GM12864 (cell line): Measurements from ENCODE around the gene ZNF605.
"Not testable (repeated sequence)": the region's sequence is repeated elsewhere in the genome, so short reads cannot be mapped to it uniquely, and the experiment has no call there.

Experiments used
- DNase-seq: peaks from one replicate; pipeline ENCODE4 v3.0.0-alpha.2; 2011; ENCODE audit warnings: low read depth
- H3K4me3 ChIP-seq: 2 replicates; pipeline ENCODE4 v1.5.1; 2011; ENCODE audit warnings: mild to moderate bottlenecking, low read depth, low read length, control low read depth
- TF ChIP-seq, protein P1 (sequence below): IDR thresholded peaks from 2 replicates; pipeline ENCODE4 v1.5.1; 2011; ENCODE audit warnings: low read depth, mild to moderate bottlenecking, moderate library complexity, low read length, control low read depth, inconsistent platforms; ENCODE audit errors: missing control alignments

The ZNF605 gene

DNA sequence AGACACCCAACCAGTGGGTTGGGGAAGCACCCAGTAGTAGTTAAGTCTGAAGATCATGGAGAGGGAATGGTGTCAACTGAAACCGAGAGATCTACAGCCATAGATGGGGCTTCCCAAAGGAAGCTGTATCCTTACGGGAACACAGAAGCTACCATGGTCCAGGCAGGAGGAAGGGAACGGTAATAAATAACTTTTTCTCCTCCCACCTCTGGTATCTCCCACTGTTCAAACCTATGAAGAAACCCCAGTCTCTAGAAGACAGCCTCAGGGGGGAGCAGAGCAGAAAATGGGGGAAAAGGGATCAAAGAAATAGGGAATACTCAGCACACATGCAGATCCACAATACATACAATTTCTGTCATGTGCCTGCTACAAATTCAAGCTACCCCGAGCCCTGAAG, 33.4 kb downstream of the ZNF605 start:
- H3K4me3 ChIP-seq: no peak overlapping the region
- TF ChIP-seq, protein P1, sequence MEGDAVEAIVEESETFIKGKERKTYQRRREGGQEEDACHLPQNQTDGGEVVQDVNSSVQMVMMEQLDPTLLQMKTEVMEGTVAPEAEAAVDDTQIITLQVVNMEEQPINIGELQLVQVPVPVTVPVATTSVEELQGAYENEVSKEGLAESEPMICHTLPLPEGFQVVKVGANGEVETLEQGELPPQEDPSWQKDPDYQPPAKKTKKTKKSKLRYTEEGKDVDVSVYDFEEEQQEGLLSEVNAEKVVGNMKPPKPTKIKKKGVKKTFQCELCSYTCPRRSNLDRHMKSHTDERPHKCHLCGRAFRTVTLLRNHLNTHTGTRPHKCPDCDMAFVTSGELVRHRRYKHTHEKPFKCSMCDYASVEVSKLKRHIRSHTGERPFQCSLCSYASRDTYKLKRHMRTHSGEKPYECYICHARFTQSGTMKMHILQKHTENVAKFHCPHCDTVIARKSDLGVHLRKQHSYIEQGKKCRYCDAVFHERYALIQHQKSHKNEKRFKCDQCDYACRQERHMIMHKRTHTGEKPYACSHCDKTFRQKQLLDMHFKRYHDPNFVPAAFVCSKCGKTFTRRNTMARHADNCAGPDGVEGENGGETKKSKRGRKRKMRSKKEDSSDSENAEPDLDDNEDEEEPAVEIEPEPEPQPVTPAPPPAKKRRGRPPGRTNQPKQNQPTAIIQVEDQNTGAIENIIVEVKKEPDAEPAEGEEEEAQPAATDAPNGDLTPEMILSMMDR: no peak
- DNase-seq: no peak

DNA sequence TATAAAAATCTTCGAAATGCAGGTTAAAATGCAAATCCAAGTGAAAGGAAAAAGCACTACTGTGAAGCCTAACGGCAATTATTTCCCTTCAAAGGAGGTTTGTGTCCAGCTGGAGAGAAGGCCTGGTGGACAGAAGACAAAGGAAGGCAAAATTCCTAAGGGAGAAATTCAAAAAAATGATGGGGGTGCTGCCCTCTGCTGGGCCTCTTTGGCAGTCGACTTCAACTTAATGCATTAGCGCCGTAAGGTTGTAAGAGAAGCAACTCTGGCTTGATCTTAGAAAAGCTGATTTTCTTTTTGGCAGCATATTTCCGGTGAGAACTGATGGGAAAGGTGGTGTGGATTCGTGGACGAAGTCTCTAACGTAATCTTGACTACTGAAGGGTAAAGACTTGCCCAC, 34.4 kb downstream of the ZNF605 start:
- H3K4me3 ChIP-seq: no peak overlapping the region
- TF ChIP-seq, protein P1: peak; percentile 11
- DNase-seq: no peak

DNA sequence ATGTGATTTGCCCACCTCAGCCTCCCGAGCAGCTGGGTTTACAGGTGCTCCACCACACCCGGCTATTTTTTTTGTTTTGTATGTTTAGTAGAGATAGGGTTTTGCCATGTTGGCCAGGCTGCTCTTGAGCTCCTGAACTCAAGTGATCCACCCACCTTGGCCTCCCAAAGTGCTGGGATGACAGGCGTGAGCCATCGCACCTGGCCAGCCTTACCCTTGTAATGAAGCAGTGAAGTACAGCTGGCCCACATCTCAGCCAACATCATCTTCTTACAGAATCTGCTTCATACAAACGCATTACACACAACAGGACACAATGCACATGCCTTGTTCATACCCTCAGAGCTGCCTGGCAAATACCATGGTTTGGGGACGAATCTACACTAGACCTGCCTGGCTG, 37.4 kb downstream of the ZNF605 start:
- DNase-seq: no peak
- no peak overlapping the region for H3K4me3 ChIP-seq
- TF ChIP-seq, protein P1: no peak

DNA sequence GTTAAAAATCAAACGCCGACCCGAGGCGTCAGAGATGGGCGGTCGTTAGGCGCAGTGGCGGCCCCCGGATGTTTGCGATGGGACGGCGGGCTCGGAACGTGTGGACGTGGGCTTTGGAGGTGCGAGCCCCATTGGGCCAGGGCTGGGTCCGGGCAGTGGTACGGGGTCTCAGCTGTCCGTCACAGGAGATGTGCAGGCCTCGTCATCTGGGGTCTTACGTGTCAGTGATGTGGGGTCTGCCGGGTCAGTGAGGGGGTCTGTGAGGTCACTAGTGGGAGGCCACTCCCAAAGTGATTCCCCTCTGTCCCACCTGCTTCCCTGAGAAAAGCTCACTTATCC, 47.1 kb downstream of the ZNF605 start:
- TF ChIP-seq, protein P1: no peak
- H3K4me3 ChIP-seq: peak overlapping the region; percentile 72
- DNase-seq: no peak

DNA sequence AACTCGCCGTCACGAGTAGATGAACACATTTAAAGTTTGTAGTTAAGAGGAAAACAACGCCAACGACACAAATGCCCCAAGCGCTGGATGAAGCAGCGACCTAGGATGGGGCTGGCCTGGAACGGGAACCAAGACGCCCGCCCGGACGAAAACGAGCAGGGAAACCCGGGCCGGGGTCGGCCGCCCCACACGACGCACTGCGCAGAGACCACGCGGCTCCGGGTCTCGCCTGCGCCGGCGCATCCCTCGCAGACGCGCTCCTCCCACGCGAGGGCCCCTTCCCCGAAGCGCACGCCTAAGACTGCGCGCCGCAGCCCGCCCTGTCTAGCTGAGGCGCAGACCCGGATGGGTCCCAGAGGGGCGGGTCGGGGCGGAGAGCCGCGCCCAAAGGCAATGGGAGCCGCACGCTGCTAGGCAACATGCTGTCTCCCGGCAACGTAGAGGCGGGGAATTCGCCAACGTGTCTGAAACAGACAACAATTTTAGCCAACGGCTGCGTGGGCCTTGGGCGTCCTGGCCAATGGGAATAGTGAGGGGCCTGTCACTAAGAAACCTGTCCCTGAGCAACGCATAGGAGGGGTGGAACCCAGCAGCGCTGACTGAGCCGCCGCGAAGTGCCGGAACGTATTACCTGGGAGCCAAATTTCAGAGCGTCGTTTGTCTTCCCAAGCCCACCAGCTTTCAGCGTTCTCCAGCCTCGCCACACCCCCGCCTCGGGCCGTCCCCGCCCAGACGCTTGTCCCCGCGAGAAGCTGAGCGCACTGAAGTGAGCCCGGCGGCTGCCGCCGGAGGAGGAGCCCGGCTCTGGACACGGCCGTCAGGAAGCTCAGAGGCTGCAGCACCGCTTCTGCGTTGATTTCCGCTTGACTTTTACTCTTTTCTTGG, 47.7 kb downstream of the ZNF605 start:
- TF ChIP-seq, protein P1: no peak
- peak; percentile 96 for DNase-seq
- peak overlapping the region; percentile 72 for H3K4me3 ChIP-seq

DNA sequence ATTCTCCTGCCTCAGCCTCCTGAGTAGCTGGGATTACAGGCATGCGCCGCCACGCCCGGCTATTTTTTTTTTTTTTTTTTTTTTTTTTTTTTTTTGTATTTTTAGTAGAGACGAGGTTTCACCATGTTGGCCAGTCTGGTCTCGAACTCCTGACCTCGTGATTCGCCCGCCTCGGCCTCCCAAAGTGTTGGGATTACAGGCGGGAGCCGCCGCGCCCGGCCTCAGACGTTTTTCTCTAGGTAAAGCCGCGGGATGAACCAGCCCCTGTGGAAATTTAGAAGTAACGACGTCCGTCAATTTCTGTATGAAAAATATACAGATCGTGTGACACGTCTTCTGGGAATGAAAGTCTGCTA, 48.3 kb downstream of the ZNF605 start:
- DNase-seq: not testable (repeated sequence)
- H3K4me3 ChIP-seq: peak overlapping the region; percentile 72

DNA sequence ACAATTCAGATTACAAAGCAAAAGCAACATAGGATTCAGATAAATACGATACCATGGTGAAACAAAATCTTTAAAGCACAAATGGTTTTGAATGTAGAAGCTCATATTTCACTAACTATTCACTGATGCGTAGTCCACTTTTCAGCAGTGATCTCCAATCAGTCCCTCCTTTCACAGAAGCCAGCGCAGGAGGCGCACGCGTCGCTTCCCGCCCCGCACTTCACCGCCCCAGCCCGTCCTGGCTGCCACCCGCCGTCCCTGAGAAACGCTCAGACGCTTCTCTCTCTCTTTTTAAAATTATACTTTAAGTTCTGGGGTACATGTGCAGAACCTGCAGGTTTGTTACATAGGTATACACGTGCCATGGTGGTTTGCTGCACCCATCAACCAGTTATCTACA, 48.9 kb downstream of the ZNF605 start:
- TF ChIP-seq, protein P1: no peak
- no peak overlapping the region for H3K4me3 ChIP-seq
- DNase-seq: no peak
